ENCODE data around the gene LPP.
A peak's percentile ranks its signal among the peaks of the same experiment; 100 is the strongest.

DNA sequence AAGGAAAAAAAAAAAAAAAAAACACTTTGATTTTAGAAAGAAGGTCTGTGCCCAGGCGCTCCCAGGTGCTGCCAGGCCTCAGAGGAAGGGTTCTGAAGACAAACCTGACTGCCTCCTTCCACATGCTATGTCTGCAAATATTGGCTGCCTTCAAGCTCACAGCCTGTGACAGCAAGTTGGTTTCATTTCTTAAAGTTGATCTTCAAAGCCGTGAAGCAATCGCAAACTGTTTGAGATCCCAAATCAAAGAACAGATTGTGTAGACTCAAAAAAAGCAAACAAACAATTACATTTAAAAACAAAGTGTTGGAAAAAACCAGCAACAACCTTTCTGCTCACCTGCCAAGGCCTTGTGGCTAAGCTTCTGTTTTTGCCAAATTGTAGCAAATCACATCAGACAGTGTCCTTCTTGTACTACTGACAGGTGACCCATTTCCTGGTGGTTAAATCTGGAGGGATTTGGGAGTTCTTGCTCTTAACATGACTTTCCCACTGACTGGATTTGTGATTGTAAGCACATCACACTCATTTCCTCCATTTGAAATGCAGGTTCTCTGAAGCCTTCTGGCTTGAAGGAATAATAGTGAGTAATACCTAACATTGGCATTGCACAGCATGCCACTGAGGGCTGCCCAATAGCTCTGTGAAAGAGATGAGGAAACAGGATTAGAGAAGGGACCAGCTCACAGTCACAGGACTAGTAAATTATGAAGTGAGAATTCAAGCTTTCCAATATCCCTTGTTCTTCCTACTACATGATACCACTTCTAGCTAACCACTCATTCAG, 502.4 kb downstream of the LPP start:
- TF ChIP-seq POLR2AphosphoS5 (IDR thresholded peaks at IDR 0.05): peak in 1 of 3 donors; percentile 66
- no peak for TF ChIP-seq CTCF (IDR thresholded peaks at IDR 0.05)

Measured in stomach (tissue), 4 donors.